Right renal pelvis (tissue), 4 donors: ENCODE measurements around the gene IFNL2. TPM values are rescaled to one million over a fixed set of nuclear protein-coding genes. Genes with fewer than 3 reads are reported as not detected.
"Not testable (repeated sequence)": the region's sequence is repeated elsewhere in the genome, so short reads cannot be mapped to it uniquely, and the experiment has no call there.

ENCODE experiments used
- DNase-seq, 4 donors: peaks; one replicate each; pipeline ENCODE4 v3.0.0-alpha.2; 2013; ENCODE audit warnings: low read depth in 4 of 4, low spot score in 3 of 4, missing footprints in 1 of 4
- polyA plus RNA-seq, 4 donors: library from polyadenylated mRNA; unstranded; fragments of 120-200 nt; gene quantifications; one replicate each; pipeline ENCODE4 v1.2.1, GENCODE V29; 2013; ENCODE audit not compliant: insufficient read length in 4 of 4

IFNL2 gene
- not detected for polyA plus RNA-seq

GRCh38 chr19:39268085-39268484, at the start of gene IFNL2:
TSS of gene IFNL2 (plus strand) at chr19:39268396. CDS start at chr19:39268569, 173 bp downstream.
- not testable (repeated sequence) for DNase-seq

- not testable (repeated sequence) for DNase-seq
Observed at GRCh38 chr19:39219108-39219507, 49.1 kb upstream of the IFNL2 start.

- DNase-seq = no peak
Observed at GRCh38 chr19:39223703-39224279, 44.4 kb upstream of the IFNL2 start.

GRCh38 chr19:39224910-39225309, 43.3 kb upstream of the IFNL2 start:
- no peak for DNase-seq

- DNase-seq = no peak
Observed at GRCh38 chr19:39230096-39230764, 38.0 kb upstream of the IFNL2 start.

- no peak for DNase-seq
Observed at GRCh38 chr19:39232708-39233107, 35.5 kb upstream of the IFNL2 start.

GRCh38 chr19:39236527-39236926, 31.7 kb upstream of the IFNL2 start:
- no peak for DNase-seq

- no peak for DNase-seq
Observed at GRCh38 chr19:39237200-39238184, 30.7 kb upstream of the IFNL2 start.

GRCh38 chr19:39238209-39238608, 30.0 kb upstream of the IFNL2 start:
- no peak for DNase-seq

- no peak for DNase-seq
Observed at GRCh38 chr19:39238944-39239343, 29.3 kb upstream of the IFNL2 start.

GRCh38 chr19:39240421-39240820, 27.8 kb upstream of the IFNL2 start:
- no peak for DNase-seq

- not testable (repeated sequence) for DNase-seq
Observed at GRCh38 chr19:39243741-39244140, 24.5 kb upstream of the IFNL2 start.

GRCh38 chr19:39244410-39245100, 23.6 kb upstream of the IFNL2 start, which contains the start of gene IFNL3:
TSS of gene IFNL3 (minus strand) at chr19:39245006. CDS start at chr19:39244967, 39 bp downstream.
- not testable (repeated sequence) for DNase-seq

GRCh38 chr19:39245166-39245565, 23.0 kb upstream of the IFNL2 start:
- not testable (repeated sequence) for DNase-seq

- DNase-seq = no peak
Observed at GRCh38 chr19:39246951-39247669, 21.1 kb upstream of the IFNL2 start.

GRCh38 chr19:39247701-39248664, 20.2 kb upstream of the IFNL2 start:
- DNase-seq = no peak

GRCh38 chr19:39248806-39249205, 19.4 kb upstream of the IFNL2 start, which contains the start of gene IFNL4:
TSS of gene IFNL4 (minus strand) at chr19:39248856.
- DNase-seq = no peak

GRCh38 chr19:39251081-39251480, 17.1 kb upstream of the IFNL2 start:
- no peak for DNase-seq

GRCh38 chr19:39251846-39252245, 16.4 kb upstream of the IFNL2 start:
- no peak for DNase-seq
